HEK293T (cell line): Measurements from ENCODE around the gene KRTAP10-4.
"Not testable (repeated sequence)": the region's sequence is repeated elsewhere in the genome, so short reads cannot be mapped to it uniquely, and the experiment has no call there.

Experiments used
- CTCF ChIA-PET: fragments of 350-600 bp; formaldehyde crosslinking; extraction: SDS; loops from one replicate; lab custom pipeline; 2021; ENCODE audit warnings: antibody characterized with exemption, inconsistent platforms; lab: Yijun Ruan, JAX
- POLR2A ChIA-PET: fragments of 350-600 bp; formaldehyde crosslinking; extraction: SDS; loops from one replicate; lab custom pipeline; 2020; ENCODE audit warnings: antibody characterized with exemption, inconsistent platforms; lab: Yijun Ruan, JAX
- DNase-seq: peaks from one replicate; pipeline ENCODE4 v3.0.0; 2012; ENCODE audit warnings: mixed read lengths; ENCODE audit errors: extremely low spot score
- ARNT ChIP-seq: fragments of 450-650 bp; IDR thresholded peaks from 2 replicates; pipeline ENCODE4 v1.6.1; 2017; ENCODE audit warnings: mild to moderate bottlenecking
- BHLHE40 ChIP-seq: fragments of 450-650 bp; IDR thresholded peaks from 2 replicates; pipeline ENCODE4 v1.6.1; 2016; ENCODE audit warnings: mild to moderate bottlenecking, moderate library complexity, borderline replicate concordance
- CTBP1 ChIP-seq: fragments of 450-650 bp; IDR thresholded peaks from 2 replicates; pipeline ENCODE4 v1.6.1; 2016; ENCODE audit warnings: borderline replicate concordance
- ELF4 ChIP-seq: fragments of 450-650 bp; IDR thresholded peaks from 2 replicates; pipeline ENCODE4 v1.6.1; 2017; ENCODE audit warnings: antibody characterized with exemption
- FOXA1 ChIP-seq: fragments of 450-650 bp; IDR thresholded peaks from 2 replicates; pipeline ENCODE4 v1.6.1; 2016; ENCODE audit warnings: mild to moderate bottlenecking
- FOXK2 ChIP-seq: fragments of 450-650 bp; IDR thresholded peaks from 2 replicates; pipeline ENCODE4 v1.6.1; 2016; ENCODE audit warnings: mild to moderate bottlenecking
- FOXM1 ChIP-seq: fragments of 450-650 bp; IDR thresholded peaks from 2 replicates; pipeline ENCODE4 v1.6.1; 2017; ENCODE audit warnings: mild to moderate bottlenecking, borderline replicate concordance
- HDGF ChIP-seq: fragments of 450-650 bp; IDR thresholded peaks from 2 replicates; pipeline ENCODE4 v1.6.1; 2017; ENCODE audit warnings: antibody characterized with exemption, borderline replicate concordance
- L3MBTL2 ChIP-seq: fragments of 450-650 bp; conservative IDR thresholded peaks from 2 replicates; pipeline ENCODE4 v1.6.1; 2016; ENCODE audit warnings: mild to moderate bottlenecking
- LEF1 ChIP-seq: fragments of 450-650 bp; IDR thresholded peaks from 2 replicates; pipeline ENCODE4 v1.6.1; 2017; ENCODE audit warnings: mild to moderate bottlenecking, borderline replicate concordance
- NFRKB ChIP-seq: fragments of 450-650 bp; IDR thresholded peaks from 2 replicates; pipeline ENCODE4 v1.6.1; 2016; ENCODE audit warnings: mild to moderate bottlenecking, moderate library complexity
- PKNOX1 ChIP-seq: fragments of 450-650 bp; IDR thresholded peaks from 2 replicates; pipeline ENCODE4 v1.6.1; 2016
- SP1 ChIP-seq: fragments of 450-650 bp; IDR thresholded peaks from 2 replicates; pipeline ENCODE4 v1.6.1; 2017
- SUZ12 ChIP-seq: fragments of 450-650 bp; IDR thresholded peaks from 2 replicates; pipeline ENCODE4 v1.6.1; 2016; ENCODE audit warnings: mild to moderate bottlenecking
- TARDBP ChIP-seq: fragments of 450-650 bp; IDR thresholded peaks from 2 replicates; pipeline ENCODE4 v1.6.1; 2016
- ZNF384 ChIP-seq: fragments of 450-650 bp; IDR thresholded peaks from 2 replicates; pipeline ENCODE4 v1.6.1; 2016

Gene KRTAP10-4

GRCh38 chr21:44596068-44596725, 22.7 kb downstream of the KRTAP10-4 start:
- ChIA-PET CTCF (no interaction called here), POLR2A (interaction anchor here (1.1 kb wide), 1 partner anchor 205 kb away, joined by 3 read pairs; the partner anchor contains the start of gene UBE2G2)
- TF ChIP-seq BHLHE40 (no peak), SUZ12 (no peak), PKNOX1 (no peak), LEF1 (no peak), NFRKB (no peak), SP1 (no peak), HDGF (no peak), FOXA1 (no peak), ZNF384 (no peak), L3MBTL2 (no peak), FOXM1 (no peak), CTBP1 (no peak), FOXK2 (no peak), TARDBP (no peak)
- DNase-seq = no peak

GRCh38 chr21:44598061-44598460, 24.5 kb downstream of the KRTAP10-4 start:
- ChIA-PET POLR2A (no interaction called here), CTCF (no interaction called here)
- TF ChIP-seq NFRKB (no peak), ZNF384 (no peak), ARNT (no peak), ELF4 (no peak), SP1 (no peak), CTBP1 (no peak), LEF1 (no peak), TARDBP (no peak), PKNOX1 (no peak), FOXA1 (no peak), FOXM1 (no peak), SUZ12 (no peak), FOXK2 (no peak), HDGF (no peak), L3MBTL2 (no peak), BHLHE40 (no peak)
- no peak for DNase-seq

GRCh38 chr21:44599264-44600029, 25.9 kb downstream of the KRTAP10-4 start:
- POLR2A ChIA-PET = no interaction called here
- CTCF ChIA-PET = no interaction called here
- no peak for DNase-seq
- TF ChIP-seq PKNOX1 = no peak
- no peak for TF ChIP-seq ZNF384
- TF ChIP-seq HDGF = no peak
- TF ChIP-seq L3MBTL2 = no peak
- TF ChIP-seq FOXA1 = no peak
- no peak for TF ChIP-seq NFRKB
- TF ChIP-seq FOXM1 = no peak
- no peak for TF ChIP-seq LEF1

- POLR2A ChIA-PET, DNase-seq, CTCF ChIA-PET: not testable (repeated sequence)
Observed at GRCh38 chr21:44600118-44600978, 26.8 kb downstream of the KRTAP10-4 start, which contains the start of gene KRTAP10-7. Gene KRTAP10-7, plus strand, starts transcription at chr21:44600597. Its CDS starts 25 bp downstream, at chr21:44600622.

- CTCF ChIA-PET, DNase-seq, POLR2A ChIA-PET: not testable (repeated sequence)
Observed at GRCh38 chr21:44601091-44601490, 27.6 kb downstream of the KRTAP10-4 start.
